CD14-positive monocyte (primary cell): Measurements from ENCODE around the gene GXYLT1. TPM values are rescaled to one million over a fixed set of nuclear protein-coding genes. Genes with fewer than 3 reads are reported as not detected.

Source experiments
- DNase-seq, 3 donors: peaks; one replicate each; pipeline ENCODE4 v3.0.0-alpha.2; 2011 to 2022
- H2AFZ ChIP-seq: 2 replicates; pipeline ENCODE4 v1.6.0; 2012; ENCODE audit warnings: mild to moderate bottlenecking, low read depth, low read length, inconsistent platforms; ENCODE audit not compliant: insufficient read depth, poor library complexity, severe bottlenecking
- H3K27ac ChIP-seq, 2 donors: 1 replicate in 1 of 2; 2 replicates in 1 of 2; pipeline ENCODE4 v1.5.1; 2012 to 2013; ENCODE audit warnings: low read length in 2 of 2, control low read depth in 1 of 2, inconsistent platforms in 1 of 2, low read depth in 1 of 2, mild to moderate bottlenecking in 1 of 2
- H3K27me3 ChIP-seq, 2 donors: one replicate each; pipeline versions ENCODE4 v1.6.0 to v1.6.1; 2011 to 2013; ENCODE audit warnings: low read length in 2 of 2; ENCODE audit not compliant: control insufficient read depth in 2 of 2, insufficient read depth in 2 of 2
- H3K36me3 ChIP-seq, 2 donors: replicated peaks in 1 of 2; 1 replicate in 1 of 2; 2 replicates in 1 of 2; pipeline versions ENCODE4 v1.5.1 to v1.6.1; 2012 to 2013; ENCODE audit warnings: low read length in 2 of 2, control low read depth in 1 of 2, inconsistent platforms in 1 of 2, mild to moderate bottlenecking in 1 of 2; ENCODE audit not compliant: insufficient read depth in 2 of 2, control insufficient read depth in 1 of 2
- H3K4me1 ChIP-seq, 2 donors: 1 replicate in 1 of 2; 2 replicates in 1 of 2; pipeline versions ENCODE4 v1.5.1 to v1.6.1; 2012 to 2013; ENCODE audit warnings: low read length in 2 of 2, control low read depth in 1 of 2, inconsistent platforms in 1 of 2, mild to moderate bottlenecking in 1 of 2, moderate library complexity in 1 of 2; ENCODE audit not compliant: insufficient read depth in 2 of 2, control insufficient read depth in 1 of 2
- H3K4me2 ChIP-seq: replicated peaks from 2 replicates; pipeline ENCODE3; 2012; ENCODE audit warnings: low read length, moderate library complexity, mild to moderate bottlenecking; ENCODE audit not compliant: poor library complexity, severe bottlenecking; ENCODE audit errors: extremely low read depth
- H3K4me3 ChIP-seq, 3 experiments: fragments of 200-600 bp in 1 of 3; sonication (generic) in 1 of 3; replicated peaks in 1 of 3; 1 replicate in 2 of 3; 2 replicates in 1 of 3; pipeline ENCODE4 v1.5.1; 2011 to 2013; ENCODE audit warnings: low read length in 3 of 3, mild to moderate bottlenecking in 3 of 3, control low read depth in 2 of 3, low read depth in 2 of 3, inconsistent platforms in 1 of 3, moderate library complexity in 1 of 3
- H3K79me2 ChIP-seq: 2 replicates; pipeline ENCODE4 v1.6.0; 2012; ENCODE audit warnings: mild to moderate bottlenecking, control low read depth, inconsistent platforms, low read length, moderate library complexity; ENCODE audit not compliant: insufficient read depth
- H3K9ac ChIP-seq: 2 replicates; pipeline ENCODE4 v1.6.0; 2017; ENCODE audit warnings: low read length, mild to moderate bottlenecking; ENCODE audit not compliant: insufficient read depth, poor library complexity, severe bottlenecking
- H3K9me3 ChIP-seq, 2 donors: replicated peaks in 1 of 2; 1 replicate in 1 of 2; 2 replicates in 1 of 2; pipeline versions ENCODE4 v1.5.1 to v1.6.1; 2012 to 2013; ENCODE audit warnings: low read length in 2 of 2, control low read depth in 1 of 2; ENCODE audit not compliant: control insufficient read depth in 1 of 2, insufficient read depth in 1 of 2
- H4K20me1 ChIP-seq: 2 replicates; pipeline ENCODE4 v1.6.0; 2012; ENCODE audit warnings: mild to moderate bottlenecking, low read length, control low read depth, moderate library complexity; ENCODE audit not compliant: insufficient read depth
- H3K27ac Mint-ChIP-seq, 7 donors: one replicate each; pipeline ENCODE4 v1.8.0; 2020; ENCODE audit warnings: mild to moderate bottlenecking in 7 of 7, mixed read lengths in 7 of 7, moderate library complexity in 6 of 7, inconsistent platforms in 2 of 7
- H3K27me3 Mint-ChIP-seq, 3 donors: one replicate each; pipeline ENCODE4 v1.8.0; 2021 to 2022; ENCODE audit warnings: low read depth in 3 of 3, mild to moderate bottlenecking in 3 of 3, mixed read lengths in 3 of 3, moderate library complexity in 3 of 3, inconsistent platforms in 1 of 3
- H3K36me3 Mint-ChIP-seq, 2 donors: one replicate each; pipeline ENCODE4 v1.8.0; 2020; ENCODE audit warnings: mixed read lengths in 2 of 2, inconsistent platforms in 1 of 2, mild to moderate bottlenecking in 1 of 2
- H3K4me1 Mint-ChIP-seq: one replicate; pipeline ENCODE4 v1.8.0; 2020; ENCODE audit warnings: mild to moderate bottlenecking, mixed read lengths
- H3K4me3 Mint-ChIP-seq, 2 donors: one replicate each; pipeline ENCODE4 v1.8.0; 2020; ENCODE audit warnings: mild to moderate bottlenecking in 2 of 2, mixed read lengths in 2 of 2, moderate library complexity in 1 of 2
- H3K9me3 Mint-ChIP-seq, 7 donors: one replicate each; pipeline ENCODE4 v1.8.0; 2020 to 2022; ENCODE audit warnings: mixed read lengths in 7 of 7, mild to moderate bottlenecking in 6 of 7, moderate library complexity in 6 of 7, inconsistent platforms in 2 of 7
- CTCF ChIP-seq: fragments of 200-600 bp; IDR thresholded peaks from one replicate; pipeline ENCODE4 v1.8.0; 2022; ENCODE audit warnings: antibody characterized with exemption, mild to moderate bottlenecking
- WGBS: methylation state at CpG from one replicate; pipeline ENCODE4 v1.1.5; 2013; ENCODE audit warnings: missing lambda C conversion rate; ENCODE audit not compliant: insufficient coverage; 5-methylcytosine and 5-hydroxymethylcytosine counted together
- intact Hi-C, 2 donors: fragments of 100-400 bp; cut with micrococcal nuclease; formaldehyde crosslinking; loops; one replicate each; pipeline versions ENCODE4 v1.15.0 to v1.15.1; 2023
- polyA plus RNA-seq, 3 donors: library from polyadenylated mRNA; depleted of rRNA in 1 of 3; unstranded in 2 of 3; stranded (reverse) in 1 of 3; fragments of 300-500 nt in 2 of 3; fragments of >200 nt in 1 of 3; fragmentation: Illumina TruSeq in 2 of 3; gene quantifications; 1 replicate in 2 of 3; 2 replicates in 1 of 3; pipeline ENCODE4 v1.2.3, GENCODE V29; 2012 to 2021

GXYLT1 gene
- polyA plus RNA-seq, 3 donors = 2.5 to 7.1 (median 4.9) TPM

GRCh38 chr12:42156232-42156631, 11.6 kb upstream of the GXYLT1 start:
- TF ChIP-seq CTCF = no peak
- H3K36me3 ChIP-seq = peaks cover 23 to 44% of the 10 kb centered on the region in 2 donors
- intact Hi-C loops = no loop called here
- H4K20me1 ChIP-seq = no peaks in the 10 kb centered on the region
- no peak overlapping the region for H2AFZ ChIP-seq
- no peak overlapping the region for H3K4me3 ChIP-seq
- peaks cover 0 to 2% (median 2%) of the 10 kb centered on the region in 3 donors for H3K27me3 Mint-ChIP-seq
- H3K4me2 ChIP-seq = no peak overlapping the region
- no peak overlapping the region for H3K4me3 Mint-ChIP-seq
- H3K9me3 ChIP-seq = no peaks in the 10 kb centered on the region
- no peak overlapping the region for H3K27ac ChIP-seq
- no peaks in the 10 kb centered on the region for H3K4me1 Mint-ChIP-seq
- no peaks in the 10 kb centered on the region for H3K79me2 ChIP-seq
- H3K27ac Mint-ChIP-seq = no peak overlapping the region
- no peaks in the 10 kb centered on the region for H3K9me3 Mint-ChIP-seq
- no CpG with 5 or more reads among the region's 2 CpGs for WGBS
- no peaks in the 10 kb centered on the region for H3K4me1 ChIP-seq
- no peak for DNase-seq
- peaks cover 15 to 19% of the 10 kb centered on the region in 2 donors for H3K36me3 Mint-ChIP-seq
- H3K9ac ChIP-seq = no peak overlapping the region
- H3K27me3 ChIP-seq = no peaks in the 10 kb centered on the region

- Histone ChIP-seq H3K4me1 (peaks cover 16 to 34% of the 10 kb centered on the region in 2 donors), H2AFZ (peak overlapping the region; percentile 89), H3K27ac (no peak overlapping the region), H3K9me3 (no peaks in the 10 kb centered on the region), H3K79me2 (peaks cover 35% of the 10 kb centered on the region), H3K4me3 (peak overlapping the region in 1 of 3 experiments; percentile 82), H4K20me1 (peaks cover 20% of the 10 kb centered on the region), H3K9ac (no peak overlapping the region), H3K36me3 (no peaks in the 10 kb centered on the region), H3K4me2 (peak overlapping the region; percentile 82), H3K27me3 (no peaks in the 10 kb centered on the region)
- peak overlapping the region in 4 of 7 donors; percentile 0 to 86 (median 63) for H3K27ac Mint-ChIP-seq
- H3K27me3 Mint-ChIP-seq = peaks cover 0 to 3% (median 3%) of the 10 kb centered on the region in 3 donors
- H3K4me1 Mint-ChIP-seq = peaks cover 35% of the 10 kb centered on the region
- H3K9me3 Mint-ChIP-seq = no peaks in the 10 kb centered on the region
- no peak for TF ChIP-seq CTCF
- 74% methylated on average over 9 of the region's 11 CpGs for WGBS
- DNase-seq = no peak
- peaks cover 0 to 3% of the 10 kb centered on the region in 2 donors for H3K36me3 Mint-ChIP-seq
- intact Hi-C loops = loop anchor here (10.0 kb wide), 2 partner anchors 89 to 179 kb away; partner anchors contain the start of genes PPHLN1 (in 1 of the 2), YAF2 (in 1 of the 2) and ZCRB1 (in 1 of the 2)
- peak overlapping the region; percentile 79 to 93 for H3K4me3 Mint-ChIP-seq
These were observed 1.0 kb upstream of the GXYLT1 start for GRCh38 chr12:42145552-42146215.
